Stimulated activated CD8-positive, alpha-beta memory T cell treated with anti-CD3 and anti-CD28 coated beads, Interleukin-4, amount 100 ng/mL, for 4 hours (primary cell): ENCODE data around the gene CALY.

Experiments used
- DNase-seq, 2 donors: peaks; one replicate each; pipeline ENCODE4 v3.0.0-alpha.2; 2020; ENCODE audit warnings: low read depth in 2 of 2, low spot score in 1 of 2

The CALY gene

GRCh38 chr10:133351408-133352318 is 15.0 kb upstream of the CALY start:
- DNase-seq, result no peak

DNA sequence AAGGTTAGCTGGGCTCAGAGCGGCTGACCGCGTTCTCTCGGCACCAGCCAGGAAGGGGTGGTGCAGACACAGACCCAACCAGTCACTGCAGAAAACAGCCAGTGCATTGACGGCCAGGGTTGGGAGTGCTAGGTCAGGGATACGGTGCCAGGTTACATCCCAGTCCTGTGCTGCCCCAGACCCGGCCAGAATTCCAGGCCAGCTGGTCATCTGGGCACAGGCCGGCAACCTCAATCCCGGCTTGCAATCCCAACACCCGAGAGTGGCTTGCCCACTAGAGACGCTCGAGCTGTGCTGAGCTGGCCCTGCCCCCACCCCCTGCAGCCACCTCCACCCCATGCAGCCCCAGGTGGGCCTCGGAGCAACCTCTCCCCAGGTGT is 14.2 kb upstream of the CALY start:
- no peak for DNase-seq

DNA sequence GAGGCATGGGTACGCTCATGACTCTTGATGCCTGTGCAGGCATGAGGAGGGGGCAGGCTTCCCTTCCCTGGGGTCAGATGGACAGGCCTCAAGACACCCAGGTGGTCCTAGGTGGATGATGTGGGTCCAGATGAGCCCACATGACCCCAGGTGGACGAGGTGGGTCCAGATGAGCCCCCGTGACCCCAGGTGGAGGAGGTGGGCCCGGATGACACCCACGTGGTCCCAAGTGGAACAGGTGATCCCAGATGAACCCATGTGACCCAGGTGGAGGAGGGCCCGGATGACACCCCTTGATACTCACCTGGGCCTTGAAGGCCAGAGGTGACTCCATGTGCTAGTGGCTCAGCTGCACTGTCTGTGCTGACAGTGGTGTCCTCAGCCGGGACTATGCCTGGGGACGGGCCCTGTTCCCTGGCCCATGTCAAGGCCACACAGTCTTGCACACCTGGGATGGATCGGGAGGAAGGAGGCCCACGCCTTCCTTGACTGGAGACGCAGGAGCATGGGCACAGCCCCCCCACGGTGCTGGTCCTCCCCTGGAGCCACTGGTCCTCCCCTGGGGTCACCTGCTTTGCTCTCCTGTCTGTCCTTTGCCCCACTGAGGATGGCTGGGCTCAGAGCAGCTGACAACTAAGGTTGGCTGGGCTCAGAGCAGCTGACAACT is 13.7 kb upstream of the CALY start:
- DNase-seq, result no peak

DNA sequence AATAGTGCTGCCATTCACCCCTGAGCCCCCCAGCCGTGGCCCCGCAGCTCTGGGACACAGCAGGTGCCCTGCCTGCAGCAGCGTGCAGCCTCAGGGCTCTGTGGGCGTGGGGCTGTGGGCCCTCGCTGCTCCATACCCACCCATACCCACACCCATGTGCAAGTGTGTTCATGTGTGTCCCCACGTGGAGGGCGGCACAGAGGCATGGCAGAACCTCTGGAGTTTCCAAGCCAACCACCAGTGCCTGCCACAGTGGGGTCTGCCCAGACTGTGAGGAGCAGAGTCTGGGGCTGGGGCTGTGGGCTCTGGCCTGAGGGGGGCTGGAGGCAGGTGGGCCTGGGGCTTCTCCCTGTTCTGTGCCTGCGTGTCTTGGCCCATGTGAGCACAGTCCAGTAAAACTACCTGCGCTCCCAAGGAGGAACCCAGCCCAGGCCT is 12.9 kb upstream of the CALY start:
- DNase-seq, result no peak

- no peak for DNase-seq
These were observed 12.5 kb upstream of the CALY start for GRCh38 chr10:133349160-133349568.

DNA sequence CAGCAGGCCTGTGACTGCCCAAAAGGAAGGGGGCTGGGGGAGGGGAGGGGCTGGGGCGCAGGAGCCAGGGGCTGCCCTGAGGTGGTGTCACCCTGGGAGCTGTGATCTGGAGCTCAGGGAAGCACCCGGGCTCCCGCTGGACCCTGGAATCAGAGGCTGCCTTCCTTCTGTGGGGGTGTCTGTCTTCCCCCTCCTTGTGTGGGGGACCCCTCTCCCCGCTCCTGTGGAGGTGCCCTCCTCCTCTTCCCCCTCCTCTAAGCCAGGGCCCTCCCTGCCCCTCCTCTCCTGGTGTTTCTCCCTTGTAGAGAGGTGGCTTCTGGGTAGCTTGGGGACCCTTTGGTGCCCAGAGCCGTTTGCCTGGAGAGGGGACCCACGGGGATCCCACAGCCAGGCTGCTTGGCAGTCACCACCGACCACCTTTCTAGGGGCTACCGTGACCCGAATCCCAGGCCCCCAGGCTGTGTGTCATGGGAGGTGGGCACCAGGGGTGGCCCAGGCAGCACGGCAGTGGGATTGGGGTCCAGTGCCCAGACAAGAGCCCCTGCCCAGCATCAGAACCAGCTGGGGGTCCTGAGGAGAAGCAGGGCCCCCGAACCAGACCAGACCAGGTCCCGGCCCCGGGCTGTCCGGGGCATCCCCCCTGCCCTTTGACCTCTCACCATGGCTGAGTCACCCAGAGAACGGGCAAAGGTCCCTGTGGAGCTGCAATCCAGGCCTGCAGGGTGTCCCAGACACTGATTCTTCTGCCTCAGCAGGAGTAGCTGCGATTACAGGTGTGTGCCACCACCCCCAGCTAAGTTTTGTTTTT is 11.2 kb upstream of the CALY start:
- no peak for DNase-seq

DNA sequence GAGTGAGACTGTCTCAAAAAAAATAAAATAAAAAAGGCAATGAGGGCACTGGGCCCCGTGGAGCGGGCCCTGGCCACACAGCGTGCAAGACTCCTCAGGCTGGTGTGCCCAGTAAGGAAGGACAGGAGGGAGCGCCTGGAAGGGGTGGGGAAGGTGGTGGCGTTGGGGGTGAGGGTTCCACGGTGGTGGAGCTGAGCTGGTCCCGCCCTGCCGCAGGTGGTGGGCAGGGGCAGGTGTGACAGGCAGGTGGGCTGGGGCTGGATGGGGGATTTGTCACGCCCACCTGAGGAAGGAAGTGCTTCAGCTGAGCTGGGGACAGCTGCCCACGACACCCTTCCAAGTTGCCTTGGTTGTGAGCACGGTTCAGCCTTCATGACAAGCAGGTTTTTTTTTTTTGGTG is 9.7 kb upstream of the CALY start:
- DNase-seq, result no peak

- DNase-seq, result no peak
These were observed 7.5 kb upstream of the CALY start for GRCh38 chr10:133344236-133344635.

DNA sequence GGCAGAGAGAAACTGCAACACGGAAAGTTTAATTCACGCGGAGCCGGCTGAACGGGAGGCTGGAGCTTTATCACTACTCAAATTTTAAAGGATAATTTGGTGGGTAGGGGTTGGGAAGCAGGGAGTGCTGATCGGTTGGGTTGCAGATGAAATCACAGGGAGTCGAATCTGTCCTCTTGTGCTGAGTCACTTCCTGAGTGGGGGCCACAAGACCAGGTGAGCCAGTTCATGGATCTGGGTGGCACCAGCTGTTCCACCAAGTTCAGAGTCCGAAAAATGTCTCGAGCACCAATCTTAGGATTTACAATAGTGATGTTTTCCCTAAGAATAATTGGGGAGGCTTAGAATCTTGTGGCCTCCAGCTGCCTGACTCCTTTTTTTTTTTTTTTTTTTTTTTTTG is 6.9 kb upstream of the CALY start:
- no peak for DNase-seq

GRCh38 chr10:133342942-133343341 is 6.2 kb upstream of the CALY start:
- DNase-seq, result no peak

- no peak for DNase-seq
These were observed 5.3 kb upstream of the CALY start for GRCh38 chr10:133341983-133342382.

- DNase-seq, result no peak
These were observed 3.1 kb upstream of the CALY start for GRCh38 chr10:133339708-133340380.

GRCh38 chr10:133338080-133339071 is 1.7 kb upstream of the CALY start:
- DNase-seq, result no peak

GRCh38 chr10:133337370-133337725 is 652 bp upstream of the CALY start:
- no peak for DNase-seq

DNA sequence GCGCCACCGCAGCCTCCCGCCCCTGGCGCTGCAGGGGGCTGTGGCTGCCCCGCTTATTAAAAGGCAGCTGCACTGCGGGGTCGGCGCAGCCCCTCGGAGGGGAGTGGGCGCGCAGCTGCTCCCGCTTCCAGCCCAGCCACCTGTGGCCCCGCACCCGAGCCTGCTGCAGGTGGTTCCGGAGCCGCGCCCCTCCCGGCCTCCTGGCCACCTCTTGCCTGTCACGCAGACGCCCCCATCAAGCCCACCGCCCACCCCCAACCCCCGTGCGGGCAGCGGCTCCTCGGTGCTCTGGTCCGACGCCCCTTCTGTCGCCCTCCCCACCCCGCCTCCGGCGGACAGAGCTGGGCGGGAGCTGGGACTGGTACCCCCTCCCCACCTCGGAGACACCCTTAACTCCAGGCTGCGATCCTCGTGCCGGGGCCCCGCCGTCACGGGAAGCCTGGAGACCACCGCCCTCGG is 549 bp downstream of the CALY start:
- DNase-seq, result no peak

DNA sequence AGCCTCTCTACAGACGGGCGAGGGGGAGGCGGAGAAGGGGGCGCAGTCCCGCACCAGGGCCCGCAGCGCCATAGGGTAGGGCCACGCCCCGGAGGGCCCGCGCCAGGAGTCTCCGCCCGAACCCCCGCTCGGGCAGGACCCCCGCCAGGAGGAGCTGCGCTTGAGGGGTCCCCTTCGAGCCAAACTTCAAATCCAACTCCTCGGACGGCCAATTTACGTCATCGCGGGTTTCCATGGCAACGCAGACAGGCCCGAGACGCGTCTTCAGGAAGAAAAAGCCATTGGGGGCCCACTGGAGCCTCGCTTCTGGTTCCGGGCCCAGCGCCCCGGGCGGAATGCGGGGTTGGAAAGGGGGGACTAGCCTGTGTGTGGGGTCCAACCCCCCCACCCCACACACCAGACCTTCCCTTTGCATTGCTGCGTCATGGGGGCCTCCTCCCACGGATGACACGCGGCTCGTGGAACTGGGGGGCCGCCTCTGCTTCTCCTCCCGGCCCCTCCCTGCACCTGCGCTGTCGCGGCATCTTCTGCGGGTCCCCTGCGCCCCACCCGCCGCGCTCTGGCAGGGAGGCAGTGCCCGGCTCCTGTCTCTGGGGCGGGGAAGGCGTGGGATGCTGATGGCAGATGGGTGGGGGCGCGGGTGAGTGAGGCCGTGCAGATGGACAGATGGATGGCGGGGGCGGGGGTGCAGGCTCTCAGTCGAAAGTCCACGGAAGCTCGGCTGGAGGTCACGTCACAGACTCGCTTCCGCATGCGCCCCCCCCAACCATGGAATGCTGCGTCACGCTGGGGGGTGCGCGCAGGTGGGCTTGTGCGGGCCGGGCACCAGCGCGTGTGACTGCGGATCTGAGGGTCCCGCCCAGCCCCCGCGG is 1.2 kb downstream of the CALY start:
- peak; percentile 60 to 66 for DNase-seq

- DNase-seq, result no peak
These were observed 2.0 kb downstream of the CALY start for GRCh38 chr10:133334503-133335245.
